Hepatic stellate cell (primary cell): ENCODE data around the gene NLN.

Experiments used
- DNase-seq: peaks from one replicate; pipeline ENCODE4 v3.0.0; 2011; ENCODE audit warnings: low spot score

Gene NLN

GRCh38 chr5:65808818-65809217, 86.8 kb downstream of the NLN start:
- DNase-seq: no peak

DNA sequence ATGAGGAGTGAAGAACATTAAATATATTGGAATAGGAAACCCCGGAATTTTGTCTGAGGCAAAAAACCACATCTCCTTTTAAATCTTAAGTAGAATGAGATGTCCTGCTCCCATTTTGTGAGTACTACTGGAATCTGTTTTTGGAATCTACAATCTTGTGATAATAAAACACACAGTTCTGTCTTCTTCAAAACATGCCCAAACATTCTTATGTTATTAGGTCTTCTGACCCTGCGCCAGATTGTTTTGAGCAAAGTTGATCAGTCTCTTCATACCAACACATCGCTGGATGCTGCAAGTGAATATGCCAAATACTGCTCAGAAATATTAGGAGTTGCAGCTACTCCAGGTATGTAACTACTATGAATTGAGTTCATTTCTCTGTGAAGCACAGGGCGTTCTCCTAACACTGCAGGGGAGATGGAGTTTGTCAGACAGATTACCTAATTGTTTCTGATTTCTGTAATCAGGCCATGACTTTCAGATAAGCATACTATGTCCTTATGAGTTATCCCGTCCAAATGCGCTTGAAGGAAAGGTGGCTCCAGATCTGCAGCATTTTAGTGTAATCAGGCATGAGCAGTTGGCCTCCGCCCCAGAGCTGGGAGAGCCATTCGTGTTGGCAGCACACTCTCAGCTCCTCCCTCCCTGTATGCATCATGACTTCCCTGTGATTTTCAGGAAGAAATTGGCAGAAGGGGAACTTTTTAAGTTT, 88.0 kb downstream of the NLN start:
- DNase-seq: no peak

DNA sequence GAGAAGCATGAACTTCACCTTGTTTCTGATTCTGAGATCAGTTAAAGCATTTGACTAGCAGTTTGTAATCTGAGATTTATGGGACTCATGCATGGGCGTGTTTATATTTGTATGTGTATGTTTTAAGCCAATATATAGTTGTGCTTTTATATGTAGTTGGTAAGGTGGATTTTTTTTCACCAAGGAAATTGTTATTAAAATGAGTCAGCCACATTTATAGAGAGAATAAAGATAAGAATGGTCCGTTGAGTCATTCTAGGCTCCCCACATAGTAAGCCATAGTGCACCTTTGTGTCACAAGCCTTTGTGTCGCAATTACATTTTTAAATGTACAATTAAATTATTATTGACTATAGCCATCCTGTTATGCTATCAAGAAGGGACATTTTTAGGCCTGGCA, 89.0 kb downstream of the NLN start:
- DNase-seq: peak; percentile 22

- no peak for DNase-seq
These were observed 89.9 kb downstream of the NLN start for GRCh38 chr5:65811885-65812284.

- DNase-seq: no peak
These were observed 90.6 kb downstream of the NLN start for GRCh38 chr5:65812648-65813047.

DNA sequence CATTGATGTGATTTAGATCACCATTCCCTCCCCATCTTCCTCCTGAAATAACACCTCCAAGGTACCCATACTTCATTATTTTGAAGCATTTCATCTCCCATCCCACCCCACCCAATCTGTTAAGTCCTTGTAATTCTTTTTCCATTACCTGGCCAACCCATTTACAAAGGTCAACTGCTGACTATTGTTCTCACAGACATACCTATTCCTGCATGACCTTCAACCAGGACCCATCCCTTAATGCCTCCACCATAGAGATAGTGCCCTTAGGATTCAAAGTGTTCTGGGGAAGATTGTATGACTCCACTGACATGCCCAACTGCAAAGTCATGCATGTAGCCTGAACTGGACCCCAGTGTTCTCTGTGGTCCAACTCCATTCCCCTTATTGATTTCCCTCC, 91.2 kb downstream of the NLN start:
- no peak for DNase-seq

DNA sequence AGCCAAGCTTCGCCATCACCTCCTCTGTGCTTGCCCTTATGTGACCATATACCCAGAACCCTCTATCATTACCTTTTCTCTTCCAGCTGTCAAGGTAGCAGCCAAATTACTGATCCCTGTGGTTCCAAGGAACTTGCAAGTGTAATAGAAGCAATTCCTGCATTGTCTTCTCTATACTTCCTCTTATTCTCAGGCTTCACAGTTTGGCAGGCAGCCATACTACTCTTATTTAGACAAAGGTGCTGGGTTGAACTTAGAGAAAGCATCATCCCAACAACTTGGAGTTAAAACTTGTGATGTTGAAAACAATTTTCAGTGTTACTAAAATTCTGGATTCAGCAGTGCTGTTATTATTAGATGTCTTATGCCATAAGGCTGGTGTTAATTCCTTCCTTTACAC, 93.2 kb downstream of the NLN start:
- no peak for DNase-seq

DNA sequence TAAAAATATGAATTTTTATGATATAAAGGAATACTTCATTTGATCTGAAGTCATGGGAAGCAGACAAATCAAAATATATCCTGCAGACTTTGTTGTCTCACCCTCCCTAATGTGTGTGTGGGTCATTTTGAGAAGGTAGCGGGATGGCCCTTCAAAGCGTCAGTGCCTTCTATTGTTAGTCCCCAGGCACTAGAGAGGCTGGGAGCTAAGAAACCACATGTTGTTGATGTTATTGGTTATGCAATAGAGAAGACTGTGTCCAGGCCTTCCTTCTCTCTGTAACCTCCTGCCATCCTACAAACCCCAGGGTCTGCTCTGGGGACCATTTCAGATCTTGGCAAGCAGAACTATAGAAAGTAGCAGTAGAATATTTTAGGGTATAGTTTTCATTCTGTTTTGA, 94.7 kb downstream of the NLN start:
- no peak for DNase-seq

DNA sequence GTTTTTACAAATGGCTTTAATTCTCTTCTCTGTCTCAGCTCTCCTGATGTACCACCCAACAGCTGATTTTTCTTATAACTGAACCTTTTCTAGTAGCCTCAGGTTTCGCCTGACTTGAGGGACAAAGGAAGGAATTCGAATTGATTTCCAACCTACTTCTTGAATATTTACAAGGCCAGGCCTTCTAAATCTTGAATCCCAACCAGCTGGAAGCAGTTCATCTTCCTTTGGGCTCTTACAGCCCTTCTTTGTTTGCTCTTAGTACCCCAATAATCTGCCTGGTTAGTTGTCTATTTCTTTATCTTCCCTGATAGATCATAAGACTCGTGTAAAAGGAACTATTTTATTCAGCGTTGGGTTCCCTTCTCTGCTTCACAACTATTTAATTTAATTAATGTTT, 95.9 kb downstream of the NLN start:
- no peak for DNase-seq

DNA sequence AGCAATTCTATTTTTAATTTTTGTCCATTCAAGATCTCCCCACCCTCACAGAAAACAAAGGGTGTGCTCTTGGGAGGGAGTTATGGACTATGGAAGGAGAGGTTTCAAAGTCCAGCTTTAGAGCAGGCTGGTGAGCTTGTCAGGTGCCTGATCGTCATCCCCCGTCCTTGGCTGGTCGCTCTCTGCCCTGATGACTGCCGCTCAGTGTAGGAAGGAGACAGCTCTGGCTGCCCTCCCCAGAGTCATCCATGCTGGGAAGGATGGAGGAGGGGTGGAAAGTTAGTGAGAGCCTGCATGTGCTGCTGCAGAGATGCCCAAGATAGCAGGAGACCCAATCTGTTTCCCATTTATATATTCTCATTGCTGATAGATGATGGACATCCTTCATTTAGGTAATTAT, 96.6 kb downstream of the NLN start:
- DNase-seq: no peak

DNA sequence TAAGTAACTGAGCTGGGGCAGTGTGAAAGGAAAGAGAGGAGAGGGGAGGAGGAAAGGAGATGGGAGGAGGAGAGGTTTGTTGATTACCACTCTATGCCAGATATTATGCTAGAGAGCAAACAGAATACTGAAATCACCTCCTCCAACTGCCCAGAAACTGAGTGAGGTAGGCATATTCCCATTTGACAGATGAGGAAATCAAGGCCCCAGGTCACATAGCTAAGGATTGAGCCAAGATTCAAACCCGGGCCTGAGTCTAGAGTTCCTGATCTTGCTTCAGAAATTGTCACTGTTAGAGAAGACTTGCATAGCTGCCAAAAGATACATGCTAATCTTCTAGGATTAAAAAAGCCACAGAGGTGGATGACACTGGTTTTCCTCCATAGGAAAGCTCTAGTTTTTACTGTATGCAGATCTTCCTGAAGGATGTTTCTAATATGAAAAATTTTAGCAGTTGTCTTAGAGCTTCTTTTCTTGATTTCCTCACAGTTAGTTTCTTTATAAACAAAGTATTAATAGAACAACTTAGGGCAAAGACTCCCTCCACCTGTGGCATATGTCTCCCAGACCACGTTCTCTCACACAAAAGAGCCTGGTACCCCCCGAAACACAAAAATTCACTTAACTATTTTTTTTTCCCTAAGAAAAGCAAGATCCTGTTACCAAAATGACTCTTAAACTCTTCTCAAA, 97.4 kb downstream of the NLN start:
- no peak for DNase-seq

DNA sequence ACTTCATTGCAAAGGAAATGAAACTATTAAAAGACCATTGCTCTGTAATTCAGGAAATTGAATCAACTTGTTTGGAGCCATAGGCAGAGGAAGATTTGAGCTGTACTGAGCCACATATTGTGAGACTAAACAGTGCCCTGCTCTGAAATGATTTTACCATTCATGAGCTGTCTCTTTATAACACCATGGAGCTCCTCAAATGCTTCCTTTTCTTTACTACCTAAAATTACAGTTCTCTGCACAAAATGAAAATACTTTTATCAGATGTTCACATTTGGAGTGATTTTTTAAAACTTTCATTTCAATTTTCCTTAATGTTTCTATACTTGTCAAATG, 97.9 kb downstream of the NLN start:
- no peak for DNase-seq

DNA sequence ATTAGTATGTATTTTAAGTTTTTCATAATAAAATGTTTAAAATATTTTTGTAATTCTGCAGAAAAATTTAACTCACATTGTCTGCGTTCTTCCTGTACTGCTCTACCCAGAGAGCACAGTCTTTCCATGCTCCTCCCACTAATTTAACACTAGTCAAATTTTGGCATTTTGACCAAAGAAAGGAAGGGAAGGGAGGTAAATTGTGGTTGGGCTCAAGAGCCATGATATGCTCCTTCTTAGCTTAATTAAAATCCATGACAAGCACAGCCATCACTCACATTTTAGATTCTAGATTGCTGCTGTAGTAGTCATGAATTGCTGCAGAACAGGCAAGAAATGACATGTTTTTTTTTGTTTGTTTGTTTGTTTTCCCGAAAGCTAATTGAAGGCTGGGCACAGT, 98.4 kb downstream of the NLN start:
- DNase-seq: no peak

DNA sequence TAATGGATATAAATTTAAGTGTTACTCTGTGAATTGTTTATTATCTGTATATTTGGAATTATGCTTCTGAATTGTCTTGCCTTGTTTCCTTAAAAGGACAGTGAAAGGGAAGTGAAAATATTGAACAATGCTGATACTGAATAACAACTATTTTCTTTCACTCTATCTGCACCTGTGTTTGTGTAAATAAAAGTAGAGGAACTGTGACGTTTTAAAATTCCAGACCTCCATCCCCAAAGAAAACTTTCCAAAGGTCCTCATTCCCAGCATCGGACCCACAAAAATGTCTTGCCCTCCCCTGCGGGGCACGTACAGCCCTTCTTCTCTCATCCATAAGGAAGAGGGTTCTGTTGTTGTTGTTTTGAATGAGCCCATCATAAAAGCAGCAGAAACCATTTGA, 100.0 kb downstream of the NLN start:
- DNase-seq: no peak

DNA sequence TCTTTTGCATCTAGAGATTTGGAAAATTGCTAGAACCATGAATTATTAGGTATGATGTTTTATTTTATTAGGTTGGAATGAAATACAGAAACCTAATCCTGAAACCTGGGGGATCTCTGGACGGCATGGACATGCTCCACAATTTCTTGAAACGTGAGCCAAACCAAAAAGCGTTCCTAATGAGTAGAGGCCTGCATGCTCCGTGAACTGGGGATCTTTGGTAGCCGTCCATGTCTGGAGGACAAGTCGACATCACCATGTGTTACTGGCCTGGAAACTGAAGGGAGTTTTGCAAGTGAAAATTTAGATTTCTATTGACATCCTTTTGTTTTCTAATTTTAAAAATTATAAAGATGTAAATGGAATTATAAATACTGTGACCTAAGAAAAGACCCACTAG, 100.7 kb downstream of the NLN start:
- DNase-seq: no peak

GRCh38 chr5:65823204-65823603, 101.2 kb downstream of the NLN start:
- DNase-seq: no peak

GRCh38 chr5:65823845-65824445, 101.9 kb downstream of the NLN start:
- no peak for DNase-seq

- DNase-seq: no peak
These were observed 103.7 kb downstream of the NLN start for GRCh38 chr5:65825408-65826328.

DNA sequence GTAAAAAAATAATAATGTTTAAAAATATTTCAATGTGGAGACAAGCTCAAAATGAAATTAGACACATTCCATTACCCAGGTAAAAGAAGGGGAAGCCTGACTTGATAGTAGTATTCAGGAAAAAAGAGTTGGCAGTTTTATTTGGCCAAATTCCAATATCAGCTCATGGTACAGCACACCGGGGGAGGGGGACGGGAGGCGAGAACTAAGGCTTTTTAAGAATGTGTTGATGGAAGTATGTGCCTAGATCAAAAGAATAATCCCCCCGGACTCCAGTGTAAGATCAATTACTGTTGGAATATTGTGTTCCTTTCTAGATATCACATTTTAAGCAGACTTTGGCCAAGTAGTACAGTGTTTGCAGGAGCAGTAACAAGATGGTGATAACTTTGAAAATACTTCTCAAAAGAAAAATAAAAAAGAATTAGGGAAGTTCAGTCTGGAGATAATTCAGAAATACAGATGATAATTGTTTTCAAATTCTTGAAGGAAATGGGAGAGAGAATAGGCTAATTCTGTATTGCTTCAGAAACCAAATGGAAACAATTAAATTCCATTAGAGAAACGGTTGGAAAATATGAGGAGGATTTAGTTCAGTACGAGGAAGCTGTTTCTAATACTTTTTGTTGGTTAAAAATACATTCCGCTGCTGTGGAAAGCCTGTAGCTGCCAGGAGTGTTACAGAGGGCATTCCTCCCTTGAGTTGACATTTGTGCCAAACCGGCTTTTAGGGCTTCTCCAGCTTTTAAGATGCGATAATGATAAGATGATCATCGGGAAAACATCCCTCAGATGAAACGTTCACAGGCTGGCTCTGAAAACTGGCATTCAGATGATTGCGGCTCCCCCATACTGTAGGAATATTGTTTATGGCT, 106.3 kb downstream of the NLN start:
- DNase-seq: no peak

- DNase-seq: no peak
These were observed 108.9 kb downstream of the NLN start for GRCh38 chr5:65830856-65831255.

DNA sequence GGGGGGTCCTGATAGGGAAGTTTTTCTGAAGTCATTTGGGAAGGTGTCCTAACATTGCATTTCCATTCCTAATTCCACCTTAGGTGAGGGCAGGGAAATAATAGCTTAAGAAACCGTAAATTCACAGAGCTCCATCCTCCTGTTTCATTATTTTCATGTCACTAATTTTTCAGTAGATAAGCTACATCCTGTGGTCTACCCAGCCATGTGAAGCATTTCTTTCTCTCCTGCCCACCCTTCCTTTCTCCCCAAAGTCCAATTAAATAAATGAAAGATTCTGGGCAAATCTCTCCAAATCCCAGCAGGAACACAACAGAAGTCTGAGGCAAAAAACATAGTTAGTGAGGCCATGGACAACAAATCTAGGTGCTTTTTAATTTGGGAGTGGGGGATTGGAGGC, 109.3 kb downstream of the NLN start:
- no peak for DNase-seq

- no peak for DNase-seq
These were observed 110.1 kb downstream of the NLN start for GRCh38 chr5:65832152-65832551.
